G401.6 (cell line): ENCODE data around the gene RALGPS1.

Source experiments
- FAIRE-seq: peaks from 2 replicates; lab custom pipeline; 2012; peaks lifted over from hg19 to GRCh38; lab: Jason Lieb, UNC

Gene RALGPS1

GRCh38 chr9:127123064-127123890 is 208.7 kb downstream of the RALGPS1 start:
- no peak for FAIRE-seq

GRCh38 chr9:127124111-127124531 is 209.5 kb downstream of the RALGPS1 start:
- no peak for FAIRE-seq

DNA sequence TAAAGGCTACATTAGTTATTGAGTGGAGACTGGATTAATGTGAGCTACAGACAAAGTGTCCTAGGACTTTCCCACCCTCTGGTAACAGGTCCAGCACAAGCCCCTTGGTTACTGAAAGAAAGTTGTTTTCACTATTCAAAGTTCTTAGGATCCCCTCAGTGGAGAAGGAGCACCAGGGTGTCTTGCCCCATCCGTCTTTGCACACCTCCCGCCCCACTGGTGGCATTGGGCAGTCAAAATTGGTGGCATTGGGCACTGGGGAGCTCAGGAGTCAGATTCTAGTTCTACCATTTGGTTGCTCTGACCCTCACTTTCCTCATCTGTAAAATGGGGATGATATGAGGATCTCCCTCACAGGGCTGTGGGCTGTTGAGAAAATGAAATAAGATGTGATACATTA is 210.2 kb downstream of the RALGPS1 start:
- no peak for FAIRE-seq

DNA sequence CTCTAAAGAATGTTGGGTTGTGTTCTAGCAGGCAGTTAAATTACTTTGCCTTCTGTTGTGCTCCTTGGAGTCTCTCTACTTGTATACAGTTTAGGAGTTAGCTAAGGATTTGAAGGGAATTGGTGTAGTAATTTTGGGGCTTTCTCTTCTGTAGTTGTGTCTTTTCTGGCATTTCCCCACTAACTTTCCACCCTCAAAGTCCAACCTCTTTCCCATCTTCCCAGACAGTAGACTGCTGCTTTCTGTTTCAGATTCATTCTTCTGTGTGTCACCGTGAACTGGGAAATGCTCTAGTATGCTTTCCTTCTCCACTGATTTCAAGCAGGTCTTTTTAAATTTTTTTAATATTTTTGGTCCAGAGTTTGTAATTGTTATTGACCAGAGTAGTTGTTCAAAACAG is 212.4 kb downstream of the RALGPS1 start:
- FAIRE-seq: no peak

DNA sequence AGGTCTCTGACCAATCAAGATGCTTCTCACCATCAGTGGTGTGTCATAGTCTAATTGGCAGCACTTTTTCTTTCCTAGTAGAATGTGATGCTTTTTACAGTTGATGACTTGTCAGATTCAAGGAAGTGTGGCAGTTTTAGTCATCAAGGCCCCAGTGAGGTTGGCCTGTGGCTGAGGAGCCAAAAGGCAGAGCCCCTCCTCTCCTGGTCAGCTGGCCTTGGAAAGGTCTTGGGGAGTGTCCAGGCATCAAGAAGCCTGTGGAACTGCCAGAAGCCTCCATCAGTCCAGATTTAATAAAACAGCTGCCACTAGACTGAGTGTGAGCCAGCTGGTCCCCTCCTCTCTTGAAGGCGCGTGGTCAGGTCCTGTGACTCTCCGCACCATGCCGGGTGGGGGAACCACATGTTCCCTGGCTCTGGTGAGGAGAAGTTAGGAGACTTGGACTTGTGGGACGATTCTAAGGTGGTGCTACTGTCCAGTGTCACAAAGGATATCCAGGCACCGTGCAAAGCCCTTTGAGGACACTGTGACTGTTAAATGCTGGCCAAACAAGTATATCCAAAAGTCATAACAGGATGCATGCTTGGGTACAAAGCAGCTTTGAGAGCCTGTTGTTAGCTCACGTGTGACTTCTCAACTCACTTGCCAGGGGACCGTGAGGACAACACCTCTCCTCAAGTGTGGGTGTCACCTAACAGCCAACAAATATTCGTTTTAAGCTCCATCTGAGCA is 213.9 kb downstream of the RALGPS1 start:
- no peak for FAIRE-seq

GRCh38 chr9:127129073-127129717 is 214.6 kb downstream of the RALGPS1 start:
- no peak for FAIRE-seq

DNA sequence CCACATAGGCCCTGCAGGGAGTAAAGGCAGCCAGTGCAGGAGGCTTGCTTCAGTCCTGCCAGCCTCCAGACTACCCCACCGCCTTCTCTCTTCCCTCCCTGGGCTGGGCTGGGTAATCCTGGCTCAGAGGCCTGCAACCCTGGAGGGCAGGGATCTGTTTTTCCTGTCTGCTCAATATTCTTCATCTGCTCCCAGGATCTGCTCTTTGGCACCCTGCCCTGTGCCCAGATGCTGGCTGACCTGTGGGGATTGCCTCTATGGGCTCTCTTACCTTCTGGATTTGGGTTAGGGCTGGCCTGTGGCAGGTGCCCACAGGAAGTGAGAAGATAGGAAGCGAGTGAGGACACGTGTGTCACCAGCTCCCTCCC is 215.1 kb downstream of the RALGPS1 start:
- no peak for FAIRE-seq

- FAIRE-seq: no peak
These were observed 215.7 kb downstream of the RALGPS1 start for GRCh38 chr9:127130235-127130634.

DNA sequence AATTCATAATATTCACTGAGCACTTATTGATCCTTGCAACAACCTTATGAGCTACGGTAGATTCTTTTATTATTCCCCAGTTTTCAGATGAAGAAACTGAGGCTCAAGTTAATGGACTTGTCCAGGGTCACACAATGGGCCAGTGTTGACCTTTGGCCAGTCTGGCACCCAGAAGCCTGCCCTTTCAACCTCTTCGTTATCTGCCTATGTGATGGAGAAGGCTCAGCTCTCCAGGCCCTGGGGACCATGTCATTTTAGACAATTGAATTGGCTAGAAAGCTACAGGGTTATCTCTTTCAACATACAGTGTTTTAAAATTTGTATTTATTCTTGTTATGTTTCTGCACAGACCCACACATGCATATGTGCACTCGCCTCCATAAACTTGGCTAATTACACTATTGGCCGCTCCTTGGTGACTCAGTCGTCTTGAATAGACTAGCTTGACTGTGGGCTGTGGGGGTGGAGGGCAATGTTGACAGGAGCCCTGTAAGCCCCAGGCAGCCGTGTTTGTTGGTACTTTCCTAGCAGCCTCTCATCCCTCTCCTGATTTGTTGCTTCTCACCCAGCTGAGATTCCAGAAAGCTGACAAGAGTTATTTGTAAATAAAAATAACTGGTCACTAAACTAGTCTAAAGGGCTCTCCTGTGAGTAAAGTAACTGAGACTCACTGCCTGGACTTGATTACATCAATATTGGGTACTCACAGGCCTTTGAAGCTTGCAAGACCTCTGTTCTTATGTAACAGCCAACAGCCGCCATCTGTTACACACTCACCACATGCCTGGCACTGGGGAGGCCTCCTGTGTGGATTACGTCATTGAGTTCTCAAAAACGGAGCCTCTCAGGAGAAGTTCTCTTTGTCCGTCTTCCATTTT is 216.3 kb downstream of the RALGPS1 start:
- FAIRE-seq: no peak

DNA sequence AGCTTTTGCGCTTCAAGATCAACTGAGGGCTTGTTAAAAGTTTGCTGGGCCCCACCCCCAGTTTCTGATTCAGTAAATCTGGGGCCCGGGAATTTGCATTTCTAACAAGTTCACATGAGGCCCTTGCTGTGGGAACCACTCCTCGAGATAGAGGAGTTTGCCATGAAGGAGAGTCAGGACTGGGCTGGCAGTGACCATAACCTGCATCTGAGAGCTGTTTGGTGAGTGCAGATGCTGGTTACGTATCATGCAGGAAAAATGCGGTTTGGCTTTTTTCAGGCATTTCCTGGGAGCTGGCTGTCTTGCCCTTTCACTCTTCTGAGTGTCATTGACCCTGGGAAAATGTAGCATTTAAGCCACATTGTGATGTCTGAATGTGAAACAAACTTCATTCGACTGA is 217.3 kb downstream of the RALGPS1 start:
- no peak for FAIRE-seq

DNA sequence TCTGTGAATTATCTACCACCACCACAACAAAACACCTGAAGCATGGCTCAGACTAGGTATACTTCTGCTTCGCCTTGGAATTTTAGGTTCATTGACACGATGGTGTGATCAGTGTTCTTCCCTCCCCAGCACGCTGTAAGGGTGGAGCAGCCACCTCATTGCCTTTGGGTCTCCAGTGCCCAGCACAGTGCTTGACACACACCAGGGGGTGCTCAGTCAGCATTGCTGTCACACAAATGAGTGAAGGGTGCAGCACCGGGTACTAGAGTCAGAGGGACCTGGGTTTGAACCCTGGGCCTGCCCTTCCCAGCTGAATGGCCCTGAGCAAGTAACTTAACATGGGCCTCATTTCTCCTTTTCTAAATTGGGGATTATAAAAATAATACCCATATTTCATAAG is 217.8 kb downstream of the RALGPS1 start:
- FAIRE-seq: no peak

GRCh38 chr9:127132921-127133647 is 218.5 kb downstream of the RALGPS1 start:
- FAIRE-seq: no peak

DNA sequence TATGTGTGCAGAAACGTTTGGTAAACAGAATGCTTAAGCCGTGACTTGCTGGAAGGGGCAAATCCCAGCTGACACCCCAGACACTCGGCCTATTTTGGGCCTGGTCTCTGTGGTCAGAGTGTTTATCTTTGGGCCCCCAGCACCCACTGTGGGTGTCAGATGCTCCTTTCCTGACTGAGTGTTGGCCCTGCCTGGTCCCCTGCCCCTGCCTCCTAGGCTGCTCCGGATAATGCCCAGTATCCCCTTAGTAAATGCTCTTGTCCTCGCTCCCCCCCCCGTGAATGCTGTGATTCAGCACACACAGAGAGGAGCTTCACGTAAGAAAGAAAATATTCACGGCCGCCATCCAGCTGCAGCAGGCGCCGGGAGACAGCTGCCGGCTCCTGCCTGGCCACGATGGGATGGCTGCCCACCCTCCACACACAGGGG is 219.2 kb downstream of the RALGPS1 start:
- FAIRE-seq: no peak

GRCh38 chr9:127135056-127135745 is 220.6 kb downstream of the RALGPS1 start:
- FAIRE-seq: no peak

GRCh38 chr9:127136081-127136879 is 221.7 kb downstream of the RALGPS1 start:
- no peak for FAIRE-seq

DNA sequence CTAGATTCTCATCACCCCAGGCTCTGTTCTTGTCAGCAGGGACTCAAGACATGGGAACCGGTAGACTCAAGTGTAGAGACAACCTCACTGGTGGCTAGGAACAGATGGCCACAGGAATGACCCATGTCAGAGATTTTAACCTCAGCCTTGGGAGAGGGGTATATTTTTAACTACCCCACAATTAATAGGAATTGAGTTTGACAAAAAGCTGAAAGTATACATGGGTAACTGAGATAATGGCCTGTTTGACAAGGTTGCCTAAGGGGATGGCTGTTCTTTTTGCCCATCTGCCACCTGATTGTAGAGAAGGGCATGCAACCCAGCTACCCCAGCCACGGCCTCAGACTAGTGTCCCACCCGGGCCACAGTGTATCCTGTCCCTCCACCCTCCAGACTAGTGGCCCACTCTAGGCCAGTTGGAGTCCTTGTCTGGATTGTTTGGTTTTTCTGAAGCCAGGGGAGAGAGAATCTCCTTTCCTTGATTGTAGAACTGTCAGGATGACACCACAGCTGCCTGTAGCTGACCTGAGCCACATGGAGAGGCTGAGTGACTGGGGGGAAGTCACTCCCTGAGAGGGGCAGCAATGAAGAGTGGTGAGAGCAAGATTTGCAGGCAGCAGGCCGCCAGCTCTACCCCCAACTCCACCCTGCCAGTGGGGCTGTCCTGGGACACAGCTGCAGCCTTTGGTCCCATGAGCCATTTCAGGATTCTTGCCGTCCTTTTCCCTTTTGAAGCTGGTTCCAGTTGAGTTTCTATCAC is 222.5 kb downstream of the RALGPS1 start:
- FAIRE-seq: no peak

DNA sequence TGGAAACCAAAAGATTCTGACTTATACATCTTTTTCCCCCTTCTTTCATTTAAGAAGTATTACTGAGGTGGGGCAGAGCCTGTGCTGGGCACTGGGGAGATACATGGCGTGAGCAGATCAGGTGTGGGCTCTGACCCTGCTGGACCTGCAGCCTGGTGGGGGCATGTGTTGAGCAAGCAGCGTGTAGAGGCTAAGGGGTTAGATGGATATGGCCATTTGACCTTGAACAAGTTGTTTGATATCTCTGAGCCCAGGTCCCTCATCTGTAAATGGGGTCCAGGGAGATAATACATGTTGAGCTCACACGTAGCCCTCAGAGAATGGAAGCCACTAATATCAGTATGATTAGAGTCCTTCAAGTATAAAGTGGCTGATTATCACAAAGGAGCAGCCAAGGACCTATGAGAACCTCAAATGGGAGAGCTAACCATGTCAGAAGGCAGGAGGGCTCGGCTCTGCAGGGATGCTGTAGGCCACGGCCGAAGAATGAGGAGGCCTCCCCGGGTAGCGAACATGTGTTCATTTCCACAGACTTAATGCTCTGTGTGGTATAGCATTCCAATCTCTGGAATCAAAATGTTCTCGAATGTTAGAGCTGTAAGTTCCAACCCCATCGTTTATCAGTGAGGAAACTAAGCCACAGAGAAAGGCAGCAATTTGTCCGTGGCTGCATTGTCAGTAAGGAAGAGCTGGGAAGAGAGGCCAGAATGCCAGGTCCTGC is 223.2 kb downstream of the RALGPS1 start:
- no peak for FAIRE-seq

DNA sequence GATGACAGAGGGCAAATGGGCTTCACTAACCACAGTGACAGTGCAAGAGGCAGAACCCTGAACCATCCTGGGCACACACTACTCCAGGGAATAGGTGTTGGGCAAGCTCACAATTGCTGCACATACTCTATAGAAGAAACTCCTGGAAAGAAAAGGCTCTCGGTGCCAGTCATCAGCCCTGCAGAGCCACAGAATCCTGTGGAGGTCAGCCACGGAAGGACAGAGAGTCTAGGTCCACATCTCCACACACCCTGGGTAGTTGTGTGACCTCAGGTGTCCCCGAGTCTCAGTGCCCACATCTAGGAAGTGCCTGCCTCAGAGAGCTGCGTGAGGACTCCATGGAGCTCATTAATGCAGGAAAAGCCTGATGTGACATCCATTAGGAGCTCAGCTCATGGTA is 223.9 kb downstream of the RALGPS1 start:
- no peak for FAIRE-seq
